Measurements from ENCODE around the gene USP6NL. TPM values are rescaled to one million over a fixed set of nuclear protein-coding genes. Genes with fewer than 3 reads are reported as not detected.
"Not testable (repeated sequence)": the region's sequence is repeated elsewhere in the genome, so short reads cannot be mapped to it uniquely, and the experiment has no call there.

USP6NL gene
- total RNA-seq, 1 donor from 2014 or later, result 64.5 TPM

DNA sequence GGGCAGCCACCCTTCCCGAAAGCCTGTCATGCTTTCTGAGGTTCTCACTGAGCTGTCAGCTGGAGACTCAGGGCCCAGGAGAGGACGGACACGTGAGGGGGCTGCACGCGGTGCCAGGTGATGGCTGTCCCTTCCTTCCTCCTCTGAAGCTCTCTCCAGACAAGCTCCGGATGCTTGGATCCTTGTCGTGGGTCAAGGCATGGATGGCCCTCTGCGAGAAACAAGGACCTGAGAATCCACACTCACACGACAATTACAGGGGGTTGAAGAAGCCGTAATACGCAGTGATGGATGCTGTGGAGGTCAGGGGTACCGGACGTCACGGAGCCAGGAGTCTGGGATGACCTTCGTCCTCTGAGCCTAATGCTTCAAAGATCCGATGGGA is 170.3 kb downstream of the USP6NL start:
- POLR2A ChIA-PET, result no interaction called here
- CTCF ChIA-PET, result no interaction called here
- H3K4me1 Mint-ChIP-seq, result peaks cover 33% of the 10 kb centered on the region
- H3K27me3 Mint-ChIP-seq, result no peaks in the 10 kb centered on the region
- intact Hi-C loops (cut with micrococcal nuclease), result loop anchor here (5.0 kb wide), 1 partner anchor 264 kb away; no protein-coding TSS in a partner anchor
- no peak overlapping the region for H3K4me3 Mint-ChIP-seq
- TF ChIP-seq, protein P1, sequence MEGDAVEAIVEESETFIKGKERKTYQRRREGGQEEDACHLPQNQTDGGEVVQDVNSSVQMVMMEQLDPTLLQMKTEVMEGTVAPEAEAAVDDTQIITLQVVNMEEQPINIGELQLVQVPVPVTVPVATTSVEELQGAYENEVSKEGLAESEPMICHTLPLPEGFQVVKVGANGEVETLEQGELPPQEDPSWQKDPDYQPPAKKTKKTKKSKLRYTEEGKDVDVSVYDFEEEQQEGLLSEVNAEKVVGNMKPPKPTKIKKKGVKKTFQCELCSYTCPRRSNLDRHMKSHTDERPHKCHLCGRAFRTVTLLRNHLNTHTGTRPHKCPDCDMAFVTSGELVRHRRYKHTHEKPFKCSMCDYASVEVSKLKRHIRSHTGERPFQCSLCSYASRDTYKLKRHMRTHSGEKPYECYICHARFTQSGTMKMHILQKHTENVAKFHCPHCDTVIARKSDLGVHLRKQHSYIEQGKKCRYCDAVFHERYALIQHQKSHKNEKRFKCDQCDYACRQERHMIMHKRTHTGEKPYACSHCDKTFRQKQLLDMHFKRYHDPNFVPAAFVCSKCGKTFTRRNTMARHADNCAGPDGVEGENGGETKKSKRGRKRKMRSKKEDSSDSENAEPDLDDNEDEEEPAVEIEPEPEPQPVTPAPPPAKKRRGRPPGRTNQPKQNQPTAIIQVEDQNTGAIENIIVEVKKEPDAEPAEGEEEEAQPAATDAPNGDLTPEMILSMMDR (IDR thresholded peaks at IDR 0.05), result no peak
- H3K9me3 Mint-ChIP-seq, result no peaks in the 10 kb centered on the region
- no peak for ATAC-seq (ENCODE audit: low read depth)
- H3K27ac Mint-ChIP-seq, result peak overlapping the region; percentile 81
- DNase-seq, result no peak
- no peaks in the 10 kb centered on the region for H3K36me3 Mint-ChIP-seq (ENCODE audit: low read depth)

DNA sequence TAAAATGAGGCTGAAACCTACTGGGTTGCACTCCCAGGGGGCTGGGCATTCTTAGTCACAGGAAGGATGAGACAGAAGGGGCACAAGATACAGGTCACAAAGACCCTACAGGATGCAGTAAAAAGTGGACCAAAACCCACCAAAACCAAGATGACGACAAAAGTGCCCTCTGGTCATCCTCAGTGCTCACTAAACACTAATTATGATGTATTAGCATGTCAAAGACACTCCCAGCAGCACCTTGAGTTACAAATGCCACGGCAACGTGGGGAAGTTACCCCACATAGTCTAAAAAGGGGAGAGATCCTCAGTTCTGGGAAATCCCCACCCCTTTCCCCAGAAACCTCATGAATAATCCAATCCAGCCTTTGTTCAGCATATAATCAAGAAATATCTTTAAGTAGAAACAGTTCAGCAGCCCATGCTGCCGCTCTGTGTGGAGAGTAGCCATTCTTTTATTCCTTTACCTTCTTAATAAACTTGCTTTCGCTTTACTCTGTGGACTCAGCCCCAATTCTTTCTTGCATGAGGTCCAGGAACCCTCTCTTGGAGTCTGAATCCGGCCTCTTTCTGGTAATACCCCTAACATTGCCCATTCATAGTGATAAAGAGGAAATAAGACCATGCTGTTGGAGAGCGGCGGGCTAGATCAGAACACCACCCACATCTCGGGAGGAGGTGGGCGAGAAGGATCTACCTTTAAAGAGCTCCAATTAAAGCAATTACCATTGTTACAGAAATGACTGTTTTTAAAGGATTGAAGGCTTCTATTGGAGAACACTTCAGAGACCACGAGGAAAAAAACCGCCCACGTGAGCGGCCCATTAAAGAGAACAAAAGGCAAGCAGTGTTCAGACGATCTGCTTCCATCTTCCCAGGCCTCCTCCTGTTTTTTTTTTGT is 170.9 kb downstream of the USP6NL start:
- Mint-ChIP-seq H3K4me1 (peaks cover 33% of the 10 kb centered on the region), H3K27me3 (no peaks in the 10 kb centered on the region), H3K36me3 (ENCODE audit: low read depth) (no peaks in the 10 kb centered on the region), H3K9me3 (no peaks in the 10 kb centered on the region), H3K4me3 (peak overlapping the region; percentile 64), H3K27ac (peak overlapping the region; percentile 81)
- POLR2A ChIA-PET, result interaction anchor here (0.8 kb wide), 1 partner anchor 8 kb away, joined by 5 read pairs; no protein-coding TSS in a partner anchor
- ATAC-seq (ENCODE audit: low read depth), result peak; percentile 82
- no peak for DNase-seq
- TF ChIP-seq, protein P1 (IDR thresholded peaks at IDR 0.05), result no peak
- CTCF ChIA-PET, result no interaction called here
- intact Hi-C loops (cut with micrococcal nuclease), result loop anchor here (5.0 kb wide), 1 partner anchor 263 kb away; no protein-coding TSS in a partner anchor

DNA sequence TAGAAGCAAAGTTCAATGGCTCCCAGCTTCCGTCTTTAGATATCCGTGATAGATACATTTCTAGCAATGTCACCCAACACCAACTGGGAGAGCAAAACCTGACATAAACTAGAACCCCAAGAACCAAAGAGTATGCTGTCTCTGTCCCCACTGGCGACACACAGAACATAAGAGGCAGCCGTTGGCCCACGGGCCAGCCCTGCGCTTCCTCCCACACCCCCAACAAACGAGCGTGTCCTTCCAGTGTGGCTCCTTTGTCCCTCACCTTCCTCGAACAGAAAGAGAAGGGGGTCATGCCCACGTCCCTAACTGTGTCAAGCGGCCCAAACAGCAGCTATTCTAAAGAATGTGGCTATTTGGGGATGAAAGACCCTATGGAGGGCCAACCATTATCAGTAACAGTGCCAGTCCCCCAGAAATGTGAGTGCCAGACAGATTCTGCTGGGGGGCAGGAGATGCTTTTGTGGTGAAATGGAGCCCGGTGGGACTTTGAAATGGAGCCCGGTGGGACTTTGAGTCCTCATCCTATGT is 171.9 kb downstream of the USP6NL start:
- TF ChIP-seq, protein P1 (IDR thresholded peaks at IDR 0.05), result no peak
- CTCF ChIA-PET, result no interaction called here
- intact Hi-C loops (cut with micrococcal nuclease), result loop anchor here (5.0 kb wide), 1 partner anchor 262 kb away; no protein-coding TSS in a partner anchor
- H3K27ac Mint-ChIP-seq, result peak overlapping the region; percentile 81
- H3K4me1 Mint-ChIP-seq, result peaks cover 33% of the 10 kb centered on the region
- POLR2A ChIA-PET, result interaction anchor here (0.8 kb wide), 1 partner anchor 9 kb away, joined by 5 read pairs; no protein-coding TSS in a partner anchor
- ATAC-seq (ENCODE audit: low read depth), result no peak
- no peak for DNase-seq
- H3K27me3 Mint-ChIP-seq, result no peaks in the 10 kb centered on the region
- H3K9me3 Mint-ChIP-seq, result no peaks in the 10 kb centered on the region
- H3K4me3 Mint-ChIP-seq, result no peak overlapping the region
- H3K36me3 Mint-ChIP-seq (ENCODE audit: low read depth), result no peaks in the 10 kb centered on the region

GRCh38 chr10:11437391-11438142 is 173.9 kb downstream of the USP6NL start:
- no peak for ATAC-seq (ENCODE audit: low read depth)
- intact Hi-C loops (cut with micrococcal nuclease), result no loop called here
- Mint-ChIP-seq H3K4me1 (peaks cover 25% of the 10 kb centered on the region), H3K36me3 (ENCODE audit: low read depth) (no peaks in the 10 kb centered on the region), H3K27me3 (no peaks in the 10 kb centered on the region), H3K9me3 (no peaks in the 10 kb centered on the region), H3K27ac (no peak overlapping the region), H3K4me3 (no peak overlapping the region)
- TF ChIP-seq, protein P1 (IDR thresholded peaks at IDR 0.05), result no peak
- CTCF ChIA-PET, result no interaction called here
- DNase-seq, result no peak
- POLR2A ChIA-PET, result no interaction called here

DNA sequence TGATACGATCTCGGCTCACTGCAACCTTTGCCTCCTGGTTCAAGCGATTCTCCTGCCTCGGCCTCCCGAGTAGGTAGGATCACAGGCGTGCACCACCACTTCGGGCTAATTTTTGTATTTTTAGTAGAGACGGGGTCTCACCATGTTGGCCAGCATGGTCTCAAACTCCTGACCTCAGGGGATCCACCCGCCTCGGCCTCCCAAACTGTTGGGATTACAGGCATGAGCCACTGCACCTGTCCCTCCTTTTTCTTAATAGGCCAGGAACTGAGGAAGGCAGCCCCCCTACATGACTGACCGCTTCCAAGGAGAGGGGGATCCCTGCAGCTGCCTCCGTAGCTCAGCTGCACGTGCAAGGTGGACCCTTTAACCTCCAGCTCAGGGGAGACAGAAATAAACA is 175.0 kb downstream of the USP6NL start:
- H3K27ac Mint-ChIP-seq; POLR2A ChIA-PET; H3K36me3 Mint-ChIP-seq (ENCODE audit: low read depth); H3K4me3 Mint-ChIP-seq; H3K27me3 Mint-ChIP-seq; DNase-seq; H3K9me3 Mint-ChIP-seq; ATAC-seq (ENCODE audit: low read depth); intact Hi-C loops (cut with micrococcal nuclease): not testable (repeated sequence)
- peaks cover 23% of the 10 kb centered on the region for H3K4me1 Mint-ChIP-seq
- CTCF ChIA-PET, result interaction anchor here (2.4 kb wide), 1 partner anchor 321 kb away, joined by 7 read pairs; no protein-coding TSS in a partner anchor

Data from activated B cell treated with CpG ODN at 0.5 μM for 24 hours (primary cell).